HG02571 (cell line): Measurements from ENCODE around the gene ATG16L2.
"Not testable (repeated sequence)": the region's sequence is repeated elsewhere in the genome, so short reads cannot be mapped to it uniquely, and the experiment has no call there.

Experiments
- ATAC-seq: cut with Tn5 transposase; IDR thresholded peaks from one replicate; pipeline ENCODE4 v1.9.1; 2021; ENCODE audit warnings: mild to moderate bottlenecking, moderate library complexity; ENCODE audit not compliant: unreplicated experiment

ATG16L2 gene

GRCh38 chr11:72793425-72794367, 20.5 kb upstream of the ATG16L2 start, which contains the start of gene STARD10:
TSS of gene STARD10 (minus strand) at chr11:72794047. CDS start at chr11:72781181, 12,866 bp downstream.
- ATAC-seq = peak; percentile 84

GRCh38 chr11:72798361-72798760, 15.8 kb upstream of the ATG16L2 start:
- ATAC-seq = no peak

- ATAC-seq = no peak
These were observed 14.8 kb upstream of the ATG16L2 start for GRCh38 chr11:72799441-72799840.

- ATAC-seq = no peak
These were observed 11.4 kb upstream of the ATG16L2 start for GRCh38 chr11:72802822-72803221.

- ATAC-seq = no peak
These were observed 9.0 kb upstream of the ATG16L2 start for GRCh38 chr11:72805216-72805615.

- ATAC-seq = not testable (repeated sequence)
These were observed 7.8 kb upstream of the ATG16L2 start for GRCh38 chr11:72806378-72806777.

GRCh38 chr11:72807021-72807693, 7.1 kb upstream of the ATG16L2 start:
- no peak for ATAC-seq

- no peak for ATAC-seq
These were observed 6.4 kb upstream of the ATG16L2 start for GRCh38 chr11:72807792-72808191.

- no peak for ATAC-seq
These were observed 5.8 kb upstream of the ATG16L2 start for GRCh38 chr11:72808331-72808798.

- ATAC-seq = not testable (repeated sequence)
These were observed 2.5 kb upstream of the ATG16L2 start for GRCh38 chr11:72811686-72812085.

GRCh38 chr11:72812604-72812966, 1.6 kb upstream of the ATG16L2 start:
- no peak for ATAC-seq

- no peak for ATAC-seq
These were observed 1.1 kb upstream of the ATG16L2 start for GRCh38 chr11:72812967-72813739.

GRCh38 chr11:72813740-72814285, 398 bp upstream of the ATG16L2 start:
- peak; percentile 45 for ATAC-seq

- no peak for ATAC-seq
These were observed 953 bp downstream of the ATG16L2 start for GRCh38 chr11:72815110-72815618.

- no peak for ATAC-seq
These were observed 2.3 kb downstream of the ATG16L2 start for GRCh38 chr11:72816404-72816990.

- ATAC-seq = no peak
These were observed 3.8 kb downstream of the ATG16L2 start for GRCh38 chr11:72817966-72818365.

GRCh38 chr11:72818971-72819370, 4.8 kb downstream of the ATG16L2 start:
- ATAC-seq = no peak

- ATAC-seq = no peak
These were observed 6.4 kb downstream of the ATG16L2 start for GRCh38 chr11:72820439-72821139.

GRCh38 chr11:72821221-72821919, 7.2 kb downstream of the ATG16L2 start:
- no peak for ATAC-seq
